LNCaP clone FGC (cell line): Measurements from ENCODE around the gene DUSP7.

Experiments
- DNase-seq: peaks from one replicate; pipeline ENCODE4 v3.0.0-alpha.2; 2011; ENCODE audit warnings: low read depth
- H3K4me3 ChIP-seq: 2 replicates; pipeline ENCODE4 v1.5.1; 2011; ENCODE audit warnings: mild to moderate bottlenecking, low read depth, low read length, control low read depth
- TF ChIP-seq, protein P1 (sequence below): IDR thresholded peaks from 2 replicates; pipeline ENCODE4 v1.5.1; 2012; ENCODE audit warnings: mild to moderate bottlenecking; ENCODE audit not compliant: control insufficient read depth, insufficient read depth; ENCODE audit errors: extremely low read depth

DUSP7 gene

DNA sequence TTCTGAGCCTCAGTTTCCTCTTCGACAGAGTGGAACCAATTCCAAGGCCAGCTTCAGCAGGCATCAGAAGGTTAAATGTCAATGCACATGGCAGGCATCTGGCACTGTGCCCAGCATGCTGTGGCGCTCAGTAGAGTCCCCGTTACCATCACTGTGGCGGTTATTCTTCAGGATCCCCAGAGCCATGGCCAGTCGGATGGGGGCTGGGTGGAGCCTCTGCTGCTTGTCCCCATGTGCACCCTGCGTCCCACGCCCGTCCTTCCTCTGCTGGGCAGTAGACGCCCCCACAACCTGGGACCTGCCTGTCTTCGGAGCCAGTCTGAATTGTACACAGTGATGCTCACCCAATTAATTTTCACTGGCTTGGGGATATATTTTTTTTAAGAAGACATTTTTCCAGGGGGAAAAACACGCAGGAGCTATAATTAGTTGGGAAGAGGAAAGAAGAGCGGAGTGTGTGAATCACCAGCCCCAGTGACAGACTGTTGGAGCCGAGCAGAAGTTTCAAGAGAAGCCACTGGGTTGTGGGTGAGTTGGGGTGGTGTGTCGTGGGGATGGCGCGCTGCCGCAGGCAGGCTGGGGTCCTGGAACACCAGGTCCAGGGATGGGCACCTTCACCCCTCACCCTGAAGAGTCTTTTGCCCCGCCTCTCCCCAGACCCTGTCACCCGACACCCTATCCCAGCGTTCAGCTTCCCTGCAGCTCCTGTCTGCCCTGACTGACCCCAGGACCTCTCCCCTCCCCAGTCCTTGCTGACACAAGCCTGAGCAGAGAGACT lies 33.9 kb downstream of the DUSP7 start:
- no peak for DNase-seq
- TF ChIP-seq, protein P1, sequence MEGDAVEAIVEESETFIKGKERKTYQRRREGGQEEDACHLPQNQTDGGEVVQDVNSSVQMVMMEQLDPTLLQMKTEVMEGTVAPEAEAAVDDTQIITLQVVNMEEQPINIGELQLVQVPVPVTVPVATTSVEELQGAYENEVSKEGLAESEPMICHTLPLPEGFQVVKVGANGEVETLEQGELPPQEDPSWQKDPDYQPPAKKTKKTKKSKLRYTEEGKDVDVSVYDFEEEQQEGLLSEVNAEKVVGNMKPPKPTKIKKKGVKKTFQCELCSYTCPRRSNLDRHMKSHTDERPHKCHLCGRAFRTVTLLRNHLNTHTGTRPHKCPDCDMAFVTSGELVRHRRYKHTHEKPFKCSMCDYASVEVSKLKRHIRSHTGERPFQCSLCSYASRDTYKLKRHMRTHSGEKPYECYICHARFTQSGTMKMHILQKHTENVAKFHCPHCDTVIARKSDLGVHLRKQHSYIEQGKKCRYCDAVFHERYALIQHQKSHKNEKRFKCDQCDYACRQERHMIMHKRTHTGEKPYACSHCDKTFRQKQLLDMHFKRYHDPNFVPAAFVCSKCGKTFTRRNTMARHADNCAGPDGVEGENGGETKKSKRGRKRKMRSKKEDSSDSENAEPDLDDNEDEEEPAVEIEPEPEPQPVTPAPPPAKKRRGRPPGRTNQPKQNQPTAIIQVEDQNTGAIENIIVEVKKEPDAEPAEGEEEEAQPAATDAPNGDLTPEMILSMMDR: no peak

DNA sequence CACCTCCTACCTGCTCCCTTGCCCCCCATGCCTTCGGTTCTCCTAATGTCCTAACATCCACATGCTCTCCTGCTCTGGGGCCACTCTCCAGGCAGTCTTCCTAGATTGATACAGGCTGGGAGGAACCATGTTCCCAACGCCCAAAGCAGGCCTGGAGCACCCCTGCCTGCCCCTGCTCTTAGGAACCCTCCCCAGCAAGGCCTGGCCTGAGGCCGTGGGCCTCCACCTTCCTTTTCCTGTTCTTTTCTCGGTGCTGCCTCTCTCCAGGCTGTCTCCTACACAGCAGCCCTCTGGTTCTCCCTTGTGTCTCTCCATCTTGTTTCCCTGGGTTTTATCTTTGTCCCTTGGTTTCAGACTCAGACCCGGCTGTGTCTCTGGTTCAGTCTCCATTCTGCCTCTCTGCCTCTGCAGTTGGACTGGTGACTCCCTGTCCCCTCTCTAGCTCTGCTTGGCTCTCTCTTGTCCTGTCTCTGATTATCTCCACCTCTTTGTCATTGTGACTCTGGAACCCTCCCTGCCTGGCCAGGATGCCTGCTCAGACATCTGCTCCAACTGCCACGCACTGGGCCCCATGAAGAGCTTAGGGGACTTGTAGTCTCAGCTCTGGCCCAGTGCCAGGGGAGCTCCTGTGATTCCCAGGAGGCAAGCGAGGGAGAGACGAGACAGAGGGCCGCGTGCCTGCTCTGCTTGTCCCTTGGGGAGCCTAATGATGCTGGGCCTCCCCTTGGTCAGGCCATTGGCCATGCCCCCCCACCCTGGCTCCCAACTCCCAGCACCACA lies 34.7 kb downstream of the DUSP7 start:
- H3K4me3 ChIP-seq: no peak overlapping the region
- TF ChIP-seq, protein P1: no peak
- DNase-seq: no peak

More for the DNA sequence above, 33.9 kb downstream of the DUSP7 start:
- H3K4me3 ChIP-seq: no peak overlapping the region

DNA sequence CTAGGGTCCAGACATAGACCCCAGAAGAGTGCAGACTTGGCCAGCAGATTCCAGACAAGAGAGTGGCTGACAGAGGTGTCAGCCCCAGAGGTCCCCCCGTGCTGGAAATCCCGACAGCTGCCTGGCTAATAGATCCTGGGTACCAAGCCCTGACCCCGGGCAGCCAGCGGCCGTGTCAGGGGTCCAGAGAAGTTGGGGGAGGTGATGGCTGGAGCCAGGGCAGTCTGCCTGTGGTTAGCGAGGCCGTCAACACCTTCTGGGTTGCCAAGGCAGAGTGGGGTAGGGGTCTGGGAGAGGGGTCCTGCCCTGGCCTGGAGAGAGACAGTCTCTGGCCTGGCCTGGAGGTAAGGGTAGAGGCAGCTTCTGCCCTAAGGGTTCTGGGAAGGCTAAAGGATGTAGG lies 35.6 kb downstream of the DUSP7 start:
- H3K4me3 ChIP-seq: no peak overlapping the region
- TF ChIP-seq, protein P1: no peak
- DNase-seq: no peak

DNA sequence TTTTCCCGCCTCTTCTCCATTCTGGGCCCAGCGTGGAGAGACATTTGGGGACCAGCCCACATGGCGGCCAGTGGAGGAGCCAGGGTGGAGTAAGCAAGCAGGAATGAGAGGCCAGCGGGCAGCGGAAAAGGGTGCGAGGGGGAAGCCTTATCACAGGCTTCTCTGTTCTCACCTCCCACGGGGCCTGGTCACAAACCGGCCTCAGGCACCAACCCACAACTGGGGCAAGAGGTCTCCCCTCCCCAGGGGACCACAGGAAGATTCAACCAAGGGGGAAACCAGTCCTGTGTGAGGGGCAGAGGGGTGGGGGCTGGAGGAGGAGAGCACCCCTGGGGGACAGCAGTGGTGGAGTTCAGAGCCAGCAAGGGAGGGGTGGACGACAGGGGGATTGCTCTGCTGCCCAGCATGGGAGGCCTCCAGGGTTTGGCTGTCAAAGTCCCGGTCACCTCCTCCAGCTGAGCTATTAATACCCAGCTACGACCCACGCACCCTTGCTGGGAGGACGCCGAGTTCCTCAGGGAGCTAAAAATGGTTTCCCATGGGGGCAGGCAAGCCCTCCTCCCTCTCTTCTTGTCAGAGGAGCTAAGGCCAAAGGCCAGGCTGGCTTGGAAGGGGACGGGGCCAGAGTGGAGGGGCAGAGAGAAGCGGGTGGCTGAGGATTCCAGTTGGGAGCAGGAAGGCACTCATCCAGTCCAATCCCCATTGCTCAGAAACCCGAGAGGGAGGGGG lies 36.9 kb downstream of the DUSP7 start:
- no peak for DNase-seq
- TF ChIP-seq, protein P1: no peak
- no peak overlapping the region for H3K4me3 ChIP-seq

DNA sequence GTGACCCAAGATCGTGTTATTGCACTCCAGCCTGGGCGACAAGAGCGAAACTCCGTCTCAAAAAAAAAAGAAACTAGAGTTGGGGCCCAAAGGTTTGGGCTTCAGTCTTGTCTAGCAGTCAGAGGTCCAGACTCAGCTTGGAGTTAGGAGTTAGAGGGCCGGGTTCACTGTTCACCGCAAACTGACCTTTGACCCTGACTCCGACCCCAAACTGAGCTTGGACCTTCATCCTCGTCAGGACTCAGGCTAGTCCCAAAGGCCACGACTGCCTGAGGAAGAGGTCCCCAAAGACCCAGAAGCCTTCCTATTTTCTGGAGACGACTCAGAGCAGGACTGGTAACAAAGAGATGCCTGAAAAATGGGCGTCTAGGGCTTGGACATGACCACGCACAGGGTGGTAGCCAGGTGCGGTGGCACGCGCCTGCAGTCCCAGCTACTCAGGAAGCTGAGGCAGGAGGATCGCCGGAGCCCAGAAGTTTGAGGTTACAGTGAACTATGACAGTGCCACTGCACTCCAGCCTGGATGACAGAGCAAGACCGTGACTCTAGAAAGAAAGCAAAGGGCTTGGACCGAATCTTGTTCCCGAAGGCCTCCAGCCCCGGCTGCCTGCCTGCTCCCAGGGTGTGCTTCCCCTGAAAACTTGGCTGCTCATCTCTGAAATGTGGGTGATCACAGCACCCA lies 37.9 kb downstream of the DUSP7 start:
- TF ChIP-seq, protein P1: no peak

DNA sequence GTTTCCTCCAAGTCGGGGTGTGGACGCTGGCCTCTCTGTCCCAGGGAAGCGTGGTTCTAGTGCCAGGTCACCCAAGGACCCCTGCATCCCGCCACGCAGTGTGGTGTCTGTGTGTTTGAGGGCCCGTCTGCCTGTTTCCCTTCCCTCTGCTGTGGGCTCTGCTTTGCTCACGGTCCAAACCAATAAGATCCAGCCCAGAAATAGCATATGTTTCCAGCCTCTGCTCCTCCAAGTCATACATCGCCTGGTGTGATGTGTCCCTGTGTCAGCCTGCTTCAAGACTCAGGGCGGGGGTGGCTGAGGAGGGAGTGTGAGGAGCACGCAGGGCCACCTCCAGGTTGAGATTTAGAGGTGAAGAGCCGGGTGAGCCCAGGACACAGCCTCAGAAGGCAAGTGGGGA lies 38.8 kb downstream of the DUSP7 start:
- no peak for DNase-seq
- TF ChIP-seq, protein P1: no peak
- no peak overlapping the region for H3K4me3 ChIP-seq

More for the DNA sequence above, 37.9 kb downstream of the DUSP7 start:
- no peak overlapping the region for H3K4me3 ChIP-seq
- no peak for DNase-seq
